ENCODE results near the gene PANX1.

GRCh38 chr11:94179696-94180095, 51.1 kb downstream of the PANX1 start:
- TF ChIP-seq CTCF (IDR thresholded peaks at IDR 0.05) (no peak), ATF3 (CRISPR knock-in tag; conservative IDR thresholded peaks at IDR 0.05) (no peak), FOXP1 (CRISPR knock-in tag; IDR thresholded peaks at IDR 0.05; ENCODE audit: borderline replicate concordance) (no peak), NR3C1 (CRISPR knock-in tag; conservative IDR thresholded peaks at IDR 0.05; ENCODE audit: low read depth) (no peak), GRHL2 (CRISPR knock-in tag; IDR thresholded peaks at IDR 0.05; ENCODE audit: insufficient replicate concordance, severe bottlenecking) (no peak), IRF2 (CRISPR knock-in tag; IDR thresholded peaks at IDR 0.05; ENCODE audit: borderline replicate concordance, low read depth) (no peak), GABPB1 (CRISPR knock-in tag; IDR thresholded peaks at IDR 0.05) (no peak), NFE2L1 (CRISPR knock-in tag; IDR thresholded peaks at IDR 0.05) (no peak), FOXK1 (CRISPR knock-in tag; IDR thresholded peaks at IDR 0.05) (no peak)
- TF ChIP-seq, protein P1, sequence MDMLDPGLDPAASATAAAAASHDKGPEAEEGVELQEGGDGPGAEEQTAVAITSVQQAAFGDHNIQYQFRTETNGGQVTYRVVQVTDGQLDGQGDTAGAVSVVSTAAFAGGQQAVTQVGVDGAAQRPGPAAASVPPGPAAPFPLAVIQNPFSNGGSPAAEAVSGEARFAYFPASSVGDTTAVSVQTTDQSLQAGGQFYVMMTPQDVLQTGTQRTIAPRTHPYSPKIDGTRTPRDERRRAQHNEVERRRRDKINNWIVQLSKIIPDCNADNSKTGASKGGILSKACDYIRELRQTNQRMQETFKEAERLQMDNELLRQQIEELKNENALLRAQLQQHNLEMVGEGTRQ (CRISPR knock-in tag; IDR thresholded peaks at IDR 0.05): no peak
- TF ChIP-seq, protein P2, sequence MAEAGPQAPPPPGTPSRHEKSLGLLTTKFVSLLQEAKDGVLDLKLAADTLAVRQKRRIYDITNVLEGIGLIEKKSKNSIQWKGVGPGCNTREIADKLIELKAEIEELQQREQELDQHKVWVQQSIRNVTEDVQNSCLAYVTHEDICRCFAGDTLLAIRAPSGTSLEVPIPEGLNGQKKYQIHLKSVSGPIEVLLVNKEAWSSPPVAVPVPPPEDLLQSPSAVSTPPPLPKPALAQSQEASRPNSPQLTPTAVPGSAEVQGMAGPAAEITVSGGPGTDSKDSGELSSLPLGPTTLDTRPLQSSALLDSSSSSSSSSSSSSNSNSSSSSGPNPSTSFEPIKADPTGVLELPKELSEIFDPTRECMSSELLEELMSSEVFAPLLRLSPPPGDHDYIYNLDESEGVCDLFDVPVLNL (CRISPR knock-in tag; IDR thresholded peaks at IDR 0.05; ENCODE audit: borderline replicate concordance, low read depth): no peak
- TF ChIP-seq, protein P3, sequence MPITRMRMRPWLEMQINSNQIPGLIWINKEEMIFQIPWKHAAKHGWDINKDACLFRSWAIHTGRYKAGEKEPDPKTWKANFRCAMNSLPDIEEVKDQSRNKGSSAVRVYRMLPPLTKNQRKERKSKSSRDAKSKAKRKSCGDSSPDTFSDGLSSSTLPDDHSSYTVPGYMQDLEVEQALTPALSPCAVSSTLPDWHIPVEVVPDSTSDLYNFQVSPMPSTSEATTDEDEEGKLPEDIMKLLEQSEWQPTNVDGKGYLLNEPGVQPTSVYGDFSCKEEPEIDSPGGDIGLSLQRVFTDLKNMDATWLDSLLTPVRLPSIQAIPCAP (CRISPR knock-in tag; IDR thresholded peaks at IDR 0.05): no peak
- TF ChIP-seq, protein P4, sequence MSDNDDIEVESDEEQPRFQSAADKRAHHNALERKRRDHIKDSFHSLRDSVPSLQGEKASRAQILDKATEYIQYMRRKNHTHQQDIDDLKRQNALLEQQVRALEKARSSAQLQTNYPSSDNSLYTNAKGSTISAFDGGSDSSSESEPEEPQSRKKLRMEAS (CRISPR knock-in tag; IDR thresholded peaks at IDR 0.05): no peak

All from WTC11 (cell line).